ENCODE measurements around the gene CACNA2D3. TPM values are rescaled to one million over a fixed set of nuclear protein-coding genes. Genes with fewer than 3 reads are reported as not detected.

CACNA2D3 gene
- total RNA-seq, 2 donors from 2014 or later = 1.1 to 5.9 TPM

DNA sequence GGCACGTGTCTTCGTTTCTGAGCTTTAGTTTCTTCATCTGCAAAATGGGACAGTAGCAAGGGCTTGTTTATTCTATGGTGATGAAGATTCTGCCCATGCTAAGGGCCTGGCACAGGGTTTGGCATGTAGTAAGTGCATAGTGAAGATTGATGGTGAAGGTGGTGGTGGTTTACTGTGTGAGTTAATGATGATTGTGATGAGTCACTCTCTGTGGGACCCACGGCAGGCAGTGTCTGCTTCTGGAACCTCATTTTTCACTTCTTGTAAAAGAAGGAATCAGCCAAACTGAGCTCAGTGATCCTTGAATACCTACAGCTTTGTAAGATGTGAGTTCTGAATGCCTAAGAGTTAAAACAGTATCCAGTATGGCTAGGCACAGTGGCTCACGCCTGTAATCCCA lies 891.7 kb downstream of the CACNA2D3 start:
- H3K4me1 ChIP-seq (replicated peaks) = no peaks in the 10 kb centered on the region
- no peaks in the 10 kb centered on the region for H3K36me3 ChIP-seq
- WGBS = 86% methylated on average over 4 of the region's 4 CpGs
- H3K27ac ChIP-seq = no peak overlapping the region
- intact Hi-C loops (cut with DNase I) = no loop called here
- TF ChIP-seq POLR2A (IDR thresholded peaks at IDR 0.05) (no peak), CTCF (IDR thresholded peaks at IDR 0.05) (no peak), POLR2AphosphoS5 (IDR thresholded peaks at IDR 0.05) (no peak)
- no peak for DNase-seq (ENCODE audit: low spot score)
- H3K4me3 ChIP-seq = no peak overlapping the region
- H3K27me3 ChIP-seq (replicated peaks; ENCODE audit: insufficient read depth) = no peaks in the 10 kb centered on the region
- no peaks in the 10 kb centered on the region for H3K9me3 ChIP-seq

- no peaks in the 10 kb centered on the region for H3K4me1 ChIP-seq (replicated peaks)
- intact Hi-C loops (cut with DNase I) = no loop called here
- no peak for DNase-seq (ENCODE audit: low spot score)
- no peak overlapping the region for H3K4me3 ChIP-seq
- WGBS = 74% methylated on average over 5 of the region's 5 CpGs
- no peaks in the 10 kb centered on the region for H3K9me3 ChIP-seq
- no peaks in the 10 kb centered on the region for H3K36me3 ChIP-seq
- H3K27ac ChIP-seq = no peak overlapping the region
- TF ChIP-seq POLR2A (IDR thresholded peaks at IDR 0.05) = no peak
- TF ChIP-seq CTCF (IDR thresholded peaks at IDR 0.05) = no peak
- no peak for TF ChIP-seq POLR2AphosphoS5 (IDR thresholded peaks at IDR 0.05)
- H3K27me3 ChIP-seq (replicated peaks; ENCODE audit: insufficient read depth) = no peaks in the 10 kb centered on the region
These were observed 892.6 kb downstream of the CACNA2D3 start for GRCh38 chr3:55014906-55015305.

DNA sequence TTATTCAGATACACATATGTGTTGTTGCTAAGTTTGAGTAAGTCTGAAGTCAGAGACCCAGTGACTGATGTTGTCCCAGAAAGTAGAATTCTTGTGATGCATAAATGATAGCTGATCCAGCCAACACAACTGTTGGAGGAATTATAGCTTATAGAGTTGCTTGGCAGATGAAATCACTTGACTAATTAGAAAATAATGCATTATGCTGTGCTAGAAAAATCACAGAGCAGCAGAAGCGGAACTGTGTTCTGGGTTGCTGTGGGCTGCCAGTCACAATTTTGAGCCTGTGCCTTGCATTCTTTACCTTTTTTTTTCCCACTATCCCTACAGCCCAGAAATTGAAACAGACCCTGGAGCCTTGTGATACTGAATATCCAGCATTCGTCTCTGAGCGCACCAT lies 895.5 kb downstream of the CACNA2D3 start:
- Histone ChIP-seq H3K27ac (no peak overlapping the region), H3K36me3 (no peaks in the 10 kb centered on the region), H3K4me1 (replicated peaks) (no peaks in the 10 kb centered on the region), H3K4me3 (no peak overlapping the region), H3K27me3 (replicated peaks; ENCODE audit: insufficient read depth) (no peaks in the 10 kb centered on the region), H3K9me3 (no peaks in the 10 kb centered on the region)
- intact Hi-C loops (cut with DNase I) = no loop called here
- TF ChIP-seq POLR2AphosphoS5 (IDR thresholded peaks at IDR 0.05) (no peak), POLR2A (IDR thresholded peaks at IDR 0.05) (no peak), CTCF (IDR thresholded peaks at IDR 0.05) (no peak)
- no peak for DNase-seq (ENCODE audit: low spot score)
- WGBS = over 99% methylated on average over 3 of the region's 3 CpGs

- 73% methylated on average over 4 of the region's 4 CpGs for WGBS
- no peaks in the 10 kb centered on the region for H3K9me3 ChIP-seq
- H3K27ac ChIP-seq = no peak overlapping the region
- H3K4me3 ChIP-seq = no peak overlapping the region
- TF ChIP-seq CTCF (IDR thresholded peaks at IDR 0.05) = no peak
- no peak for TF ChIP-seq POLR2AphosphoS5 (IDR thresholded peaks at IDR 0.05)
- no peak for TF ChIP-seq POLR2A (IDR thresholded peaks at IDR 0.05)
- H3K4me1 ChIP-seq (replicated peaks) = no peaks in the 10 kb centered on the region
- H3K36me3 ChIP-seq = no peaks in the 10 kb centered on the region
- intact Hi-C loops (cut with DNase I) = no loop called here
- no peak for DNase-seq (ENCODE audit: low spot score)
- no peaks in the 10 kb centered on the region for H3K27me3 ChIP-seq (replicated peaks; ENCODE audit: insufficient read depth)
These were observed 908.6 kb downstream of the CACNA2D3 start for GRCh38 chr3:55030938-55031337.

DNA sequence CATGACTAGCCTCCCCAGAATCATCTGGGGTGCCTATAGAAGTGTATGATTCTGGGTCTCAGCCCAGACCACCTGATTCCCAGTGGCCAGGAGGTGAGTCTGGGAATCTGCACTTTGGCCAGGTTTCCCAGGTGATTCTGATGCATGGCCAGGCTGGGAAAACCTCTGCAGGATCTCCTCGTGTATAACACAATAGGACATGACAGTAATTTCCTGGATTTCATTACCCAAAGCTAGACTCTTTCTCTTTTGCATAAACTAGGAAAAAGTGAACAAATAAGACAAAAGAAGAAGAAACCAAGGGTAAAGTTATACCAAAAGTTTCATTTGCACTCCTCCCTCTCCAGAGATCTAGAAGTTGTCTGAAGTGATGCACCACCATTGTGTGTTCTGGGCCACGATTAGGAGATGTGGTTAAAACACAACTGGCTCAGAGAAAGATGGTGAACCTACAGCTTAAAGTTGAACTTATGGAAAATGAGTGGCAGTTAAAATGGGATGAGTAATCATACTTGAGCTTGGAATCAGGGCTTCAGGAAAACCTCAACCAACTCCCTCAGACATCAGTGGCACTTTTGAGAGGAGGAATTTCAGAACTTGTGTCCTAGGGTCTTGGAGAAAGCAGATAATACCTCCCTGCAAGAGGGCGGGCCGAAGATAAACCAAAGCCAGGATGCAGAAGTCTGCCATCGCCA lies 914.7 kb downstream of the CACNA2D3 start:
- H3K4me3 ChIP-seq = no peak overlapping the region
- DNase-seq (ENCODE audit: low spot score) = no peak
- no peaks in the 10 kb centered on the region for H3K36me3 ChIP-seq
- intact Hi-C loops (cut with DNase I) = no loop called here
- TF ChIP-seq CTCF (IDR thresholded peaks at IDR 0.05) = no peak
- no peak for TF ChIP-seq POLR2A (IDR thresholded peaks at IDR 0.05)
- TF ChIP-seq POLR2AphosphoS5 (IDR thresholded peaks at IDR 0.05) = no peak
- no peaks in the 10 kb centered on the region for H3K9me3 ChIP-seq
- no peaks in the 10 kb centered on the region for H3K4me1 ChIP-seq (replicated peaks)
- H3K27me3 ChIP-seq (replicated peaks; ENCODE audit: insufficient read depth) = no peaks in the 10 kb centered on the region
- no peak overlapping the region for H3K27ac ChIP-seq
- WGBS = 80% methylated on average over 5 of the region's 5 CpGs
